HEK293T (cell line): ENCODE measurements around the gene MAP2K2.

Source experiments
- CTCF ChIA-PET: fragments of 350-600 bp; formaldehyde crosslinking; extraction: SDS; loops from one replicate; lab custom pipeline; 2021; ENCODE audit warnings: antibody characterized with exemption, inconsistent platforms; lab: Yijun Ruan, JAX
- POLR2A ChIA-PET: fragments of 350-600 bp; formaldehyde crosslinking; extraction: SDS; loops from one replicate; lab custom pipeline; 2020; ENCODE audit warnings: antibody characterized with exemption, inconsistent platforms; lab: Yijun Ruan, JAX
- DNase-seq: peaks from one replicate; pipeline ENCODE4 v3.0.0; 2012; ENCODE audit warnings: mixed read lengths; ENCODE audit errors: extremely low spot score
- ARNT ChIP-seq: fragments of 450-650 bp; IDR thresholded peaks from 2 replicates; pipeline ENCODE4 v1.6.1; 2017; ENCODE audit warnings: mild to moderate bottlenecking
- BHLHE40 ChIP-seq: fragments of 450-650 bp; IDR thresholded peaks from 2 replicates; pipeline ENCODE4 v1.6.1; 2016; ENCODE audit warnings: mild to moderate bottlenecking, moderate library complexity, borderline replicate concordance
- CTBP1 ChIP-seq: fragments of 450-650 bp; IDR thresholded peaks from 2 replicates; pipeline ENCODE4 v1.6.1; 2016; ENCODE audit warnings: borderline replicate concordance
- ELF4 ChIP-seq: fragments of 450-650 bp; IDR thresholded peaks from 2 replicates; pipeline ENCODE4 v1.6.1; 2017; ENCODE audit warnings: antibody characterized with exemption
- FOXA1 ChIP-seq: fragments of 450-650 bp; IDR thresholded peaks from 2 replicates; pipeline ENCODE4 v1.6.1; 2016; ENCODE audit warnings: mild to moderate bottlenecking
- FOXK2 ChIP-seq: fragments of 450-650 bp; IDR thresholded peaks from 2 replicates; pipeline ENCODE4 v1.6.1; 2016; ENCODE audit warnings: mild to moderate bottlenecking
- FOXM1 ChIP-seq: fragments of 450-650 bp; IDR thresholded peaks from 2 replicates; pipeline ENCODE4 v1.6.1; 2017; ENCODE audit warnings: mild to moderate bottlenecking, borderline replicate concordance
- HDGF ChIP-seq: fragments of 450-650 bp; IDR thresholded peaks from 2 replicates; pipeline ENCODE4 v1.6.1; 2017; ENCODE audit warnings: antibody characterized with exemption, borderline replicate concordance
- L3MBTL2 ChIP-seq: fragments of 450-650 bp; conservative IDR thresholded peaks from 2 replicates; pipeline ENCODE4 v1.6.1; 2016; ENCODE audit warnings: mild to moderate bottlenecking
- LEF1 ChIP-seq: fragments of 450-650 bp; IDR thresholded peaks from 2 replicates; pipeline ENCODE4 v1.6.1; 2017; ENCODE audit warnings: mild to moderate bottlenecking, borderline replicate concordance
- NFRKB ChIP-seq: fragments of 450-650 bp; IDR thresholded peaks from 2 replicates; pipeline ENCODE4 v1.6.1; 2016; ENCODE audit warnings: mild to moderate bottlenecking, moderate library complexity
- SUZ12 ChIP-seq: fragments of 450-650 bp; IDR thresholded peaks from 2 replicates; pipeline ENCODE4 v1.6.1; 2016; ENCODE audit warnings: mild to moderate bottlenecking
- TARDBP ChIP-seq: fragments of 450-650 bp; IDR thresholded peaks from 2 replicates; pipeline ENCODE4 v1.6.1; 2016
- ZNF384 ChIP-seq: fragments of 450-650 bp; IDR thresholded peaks from 2 replicates; pipeline ENCODE4 v1.6.1; 2016
- TF ChIP-seq, protein P1 (sequence below): fragments of 450-650 bp; IDR thresholded peaks from 2 replicates; pipeline ENCODE4 v1.6.1; 2016

The MAP2K2 gene

DNA sequence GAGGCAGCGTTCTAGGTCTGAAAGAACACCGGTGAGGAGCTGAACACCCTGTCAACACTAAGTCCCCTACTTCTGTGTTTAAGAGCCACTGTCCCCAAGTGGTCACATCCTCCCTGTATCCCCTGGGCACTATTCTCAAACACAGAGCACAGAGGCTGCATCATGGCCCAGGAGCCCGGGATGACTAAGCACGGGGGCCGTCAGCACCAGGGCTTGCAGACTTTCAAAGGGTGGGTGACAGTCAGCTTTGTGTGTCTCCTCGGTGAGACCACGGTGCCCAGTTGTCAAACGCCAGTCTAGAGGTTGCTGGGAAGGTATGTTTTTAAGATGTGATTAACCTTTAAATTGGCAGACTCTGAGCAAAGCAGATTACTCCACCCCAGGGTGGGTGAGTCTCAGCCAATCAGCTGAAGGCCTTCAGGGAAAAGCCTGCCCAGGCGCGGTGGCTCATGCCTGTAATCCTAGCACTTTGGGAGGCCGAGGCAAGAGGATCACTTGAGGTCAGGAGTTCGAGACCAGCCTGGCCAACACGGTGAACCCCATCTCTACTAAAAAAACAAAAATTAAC is 8.0 kb downstream of the MAP2K2 start:
- no peak for DNase-seq
- CTCF ChIA-PET = no interaction called here
- POLR2A ChIA-PET = no interaction called here
- no peak for TF ChIP-seq FOXK2
- TF ChIP-seq LEF1 = no peak
- TF ChIP-seq HDGF = no peak
- no peak for TF ChIP-seq L3MBTL2
- TF ChIP-seq ELF4 = no peak
- no peak for TF ChIP-seq ARNT
- TF ChIP-seq NFRKB = no peak
- TF ChIP-seq TARDBP = no peak
- TF ChIP-seq FOXM1 = no peak
- TF ChIP-seq CTBP1 = no peak
- TF ChIP-seq BHLHE40 = no peak
- no peak for TF ChIP-seq SUZ12
- TF ChIP-seq ZNF384 = no peak

DNA sequence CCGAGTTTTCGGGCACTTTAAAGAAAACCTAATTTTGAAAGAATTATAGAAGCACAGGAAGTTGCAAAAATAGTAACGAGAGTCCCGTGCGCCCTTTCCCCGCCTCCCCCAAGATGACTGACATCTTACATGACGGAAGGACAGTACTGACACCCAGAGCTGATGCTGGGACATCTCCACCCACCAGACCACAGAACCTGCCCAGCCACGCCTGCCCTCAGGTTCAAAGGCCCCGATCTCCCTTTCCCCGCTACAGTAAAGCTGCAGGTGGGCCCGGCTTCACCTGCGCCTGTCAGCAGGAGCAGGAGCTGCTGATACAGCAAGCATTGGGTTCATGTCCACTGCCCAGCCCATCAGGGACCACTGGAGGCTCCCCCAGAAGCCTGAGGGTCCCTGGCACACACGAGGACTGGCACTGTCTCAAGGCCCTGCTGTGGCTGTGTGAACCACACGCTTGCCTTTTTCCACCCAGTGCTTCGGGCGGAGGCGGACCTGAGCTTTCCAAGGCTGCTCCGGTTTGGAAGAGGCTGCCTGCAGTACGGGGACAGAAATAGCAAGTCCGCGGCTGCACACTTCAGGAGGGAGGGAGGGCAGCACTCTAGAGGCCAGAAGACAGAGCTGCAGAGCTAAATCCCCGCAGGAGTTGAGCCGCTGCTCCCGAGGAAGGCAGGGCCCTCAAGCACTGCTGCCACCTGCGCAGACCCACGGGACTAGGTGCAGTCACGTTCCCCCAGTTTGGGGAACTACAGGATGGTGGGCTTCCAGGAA is 8.7 kb downstream of the MAP2K2 start:
- TF ChIP-seq FOXA1 (no peak), CTBP1 (no peak), ZNF384 (no peak), L3MBTL2 (no peak), FOXK2 (no peak)
- TF ChIP-seq, protein P1, sequence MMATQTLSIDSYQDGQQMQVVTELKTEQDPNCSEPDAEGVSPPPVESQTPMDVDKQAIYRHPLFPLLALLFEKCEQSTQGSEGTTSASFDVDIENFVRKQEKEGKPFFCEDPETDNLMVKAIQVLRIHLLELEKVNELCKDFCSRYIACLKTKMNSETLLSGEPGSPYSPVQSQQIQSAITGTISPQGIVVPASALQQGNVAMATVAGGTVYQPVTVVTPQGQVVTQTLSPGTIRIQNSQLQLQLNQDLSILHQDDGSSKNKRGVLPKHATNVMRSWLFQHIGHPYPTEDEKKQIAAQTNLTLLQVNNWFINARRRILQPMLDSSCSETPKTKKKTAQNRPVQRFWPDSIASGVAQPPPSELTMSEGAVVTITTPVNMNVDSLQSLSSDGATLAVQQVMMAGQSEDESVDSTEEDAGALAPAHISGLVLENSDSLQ = no peak
- DNase-seq = no peak
- ChIA-PET POLR2A (no interaction called here), CTCF (no interaction called here)

DNA sequence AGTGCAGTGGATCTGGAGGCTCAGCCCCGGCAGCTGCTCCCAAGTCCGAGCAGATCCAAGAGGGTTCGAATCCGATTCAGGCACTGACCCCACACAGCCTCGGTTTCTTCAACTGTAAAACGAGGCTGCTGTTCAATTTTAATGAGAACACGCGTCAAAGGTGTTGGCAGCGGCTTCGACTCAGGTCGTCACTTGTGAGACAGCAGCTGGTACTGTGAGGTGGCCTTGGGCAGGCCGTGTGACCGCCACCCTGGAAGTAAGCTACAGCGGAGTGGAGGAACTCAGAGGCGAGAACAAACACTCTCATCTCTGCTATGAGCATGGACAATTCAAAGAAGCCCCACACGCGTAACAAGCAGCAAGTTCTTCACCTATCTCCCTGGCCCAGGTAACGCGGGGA is 9.7 kb downstream of the MAP2K2 start:
- ChIA-PET POLR2A (no interaction called here), CTCF (no interaction called here)
- TF ChIP-seq LEF1 (no peak), TARDBP (no peak), FOXA1 (no peak), SUZ12 (no peak), BHLHE40 (no peak), L3MBTL2 (no peak)
- TF ChIP-seq, protein P1 = no peak
- DNase-seq = no peak

DNA sequence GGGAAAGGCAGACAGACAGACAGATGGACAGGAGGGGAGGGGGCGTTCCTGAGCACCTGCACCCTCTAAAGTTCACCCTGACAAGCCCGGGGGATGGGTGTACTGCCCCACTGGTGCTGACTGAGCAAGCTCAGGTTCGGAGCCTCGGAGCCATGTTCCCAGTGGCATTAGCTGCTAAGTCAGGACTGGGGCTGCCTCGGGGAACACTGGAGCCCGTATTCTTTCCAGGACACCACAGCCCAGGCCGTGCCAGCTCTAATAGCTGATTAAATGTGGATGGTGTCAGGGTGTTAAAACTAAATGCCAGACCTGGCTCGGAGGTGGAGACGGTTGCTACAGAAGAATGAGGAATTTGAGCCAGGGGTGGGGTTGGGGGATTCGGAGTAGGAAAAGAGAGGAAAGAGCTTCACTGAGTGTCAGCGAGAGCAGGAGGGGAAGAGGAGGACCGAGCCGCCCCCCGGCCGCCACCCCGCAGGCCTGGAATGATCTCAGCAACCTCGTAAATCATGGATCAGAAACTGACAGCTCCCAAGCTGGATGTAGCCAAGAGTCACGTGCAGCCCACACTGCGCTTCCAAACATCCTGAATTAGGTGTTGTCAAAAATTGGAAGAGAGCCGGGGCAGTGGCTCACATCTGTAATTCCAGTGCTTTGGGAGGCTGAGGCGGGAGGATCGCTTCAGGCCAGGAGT is 10.4 kb downstream of the MAP2K2 start:
- ChIA-PET CTCF (no interaction called here), POLR2A (no interaction called here)
- no peak for DNase-seq
- TF ChIP-seq, protein P1 = peak; percentile 63
- TF ChIP-seq ZNF384 (no peak), ARNT (no peak)

DNA sequence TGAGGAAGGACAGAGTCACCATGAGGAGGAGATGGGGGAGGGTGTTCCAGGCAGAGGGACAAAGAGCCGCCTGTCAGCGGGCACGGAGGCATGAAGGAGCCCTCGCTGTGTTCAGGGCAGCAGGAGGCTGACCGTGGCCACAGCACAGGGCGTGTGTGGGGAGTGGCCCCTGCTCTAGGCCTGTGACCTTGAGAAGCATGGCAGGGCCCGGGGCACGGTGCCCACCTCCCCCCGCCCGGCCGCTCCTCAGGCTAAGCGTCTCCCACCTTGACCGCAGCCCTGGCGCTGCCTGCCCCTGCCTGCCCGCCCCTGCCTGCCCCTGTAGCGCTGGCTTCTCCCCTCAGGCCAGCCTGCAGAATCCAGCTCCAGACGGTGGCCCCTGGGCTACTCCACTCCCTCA is 11.6 kb downstream of the MAP2K2 start:
- TF ChIP-seq FOXK2 = no peak
- POLR2A ChIA-PET = no interaction called here
- no peak for DNase-seq
- CTCF ChIA-PET = no interaction called here

DNA sequence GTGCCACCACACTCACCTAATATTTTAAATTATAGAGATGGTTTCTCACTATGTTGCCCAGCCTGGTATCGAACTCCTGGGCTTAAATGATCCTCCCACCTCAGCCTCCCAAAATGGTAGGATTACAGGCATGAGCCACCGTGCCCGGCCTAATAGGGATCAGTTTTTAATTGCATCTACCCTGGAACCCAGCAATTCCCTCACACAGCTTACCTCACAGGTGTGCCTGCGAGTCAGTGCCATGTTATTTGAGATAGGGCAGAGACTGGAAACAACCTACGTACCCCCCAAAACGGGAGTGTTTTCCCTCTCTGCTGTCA is 14.3 kb downstream of the MAP2K2 start:
- DNase-seq = no peak
- ChIA-PET CTCF (no interaction called here), POLR2A (no interaction called here)

More for the DNA sequence above, 14.3 kb downstream of the MAP2K2 start:
- TF ChIP-seq FOXK2 (no peak), LEF1 (no peak), FOXM1 (no peak), HDGF (no peak), BHLHE40 (no peak), FOXA1 (no peak), ZNF384 (no peak)
